Limb (tissue), 2 donors: Measurements from ENCODE around the gene EPS8L1.

Experiments used
- DNase-seq, 2 donors: peaks; one replicate each; pipeline ENCODE4 v3.0.0-alpha.2; 2016; ENCODE audit errors: extremely low spot score in 2 of 2

EPS8L1 gene

DNA sequence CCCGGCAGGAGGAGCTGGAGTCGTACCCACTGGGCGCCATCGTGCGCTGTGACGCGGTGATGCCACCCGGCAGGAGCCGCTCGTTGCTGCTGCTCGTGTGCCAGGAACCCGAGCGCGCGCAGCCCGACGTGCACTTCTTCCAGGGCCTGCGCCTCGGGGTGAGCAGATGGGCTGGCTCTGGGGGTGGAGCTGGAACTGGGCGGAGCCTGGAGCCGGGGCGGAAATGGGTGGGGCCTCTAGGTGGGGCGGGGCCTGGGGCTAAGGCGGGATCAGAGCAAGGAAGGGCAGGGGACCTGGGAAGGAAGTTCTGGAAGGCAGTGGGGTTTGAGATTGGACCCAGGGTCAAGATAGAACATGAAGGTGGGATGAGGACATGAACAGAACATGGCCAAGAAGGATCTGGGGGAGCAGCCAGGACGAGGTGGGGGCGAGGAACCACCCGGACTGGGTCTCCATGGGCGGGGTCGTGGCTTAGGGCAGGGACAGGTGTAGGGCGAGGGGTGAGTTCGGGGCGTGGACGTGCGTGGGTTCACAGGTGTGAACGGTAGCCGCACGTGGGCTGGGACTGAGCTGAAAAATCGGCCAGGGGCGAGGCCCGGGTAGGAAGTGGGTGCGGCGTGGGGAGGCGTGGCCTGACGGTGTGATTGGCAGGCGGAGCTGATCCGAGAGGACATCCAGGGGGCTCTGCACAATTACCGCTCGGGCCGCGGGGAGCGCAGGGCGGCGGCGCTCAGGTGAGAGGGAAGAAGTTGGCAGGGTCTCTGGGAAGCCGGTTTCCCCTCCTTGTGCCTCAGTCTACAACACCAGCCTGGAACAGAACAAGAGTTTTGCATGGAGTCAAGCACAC, 4.7 kb downstream of the EPS8L1 start:
- DNase-seq = peak in 1 of 2 donors; percentile 80

GRCh38 chr19:55080968-55081769, 5.5 kb downstream of the EPS8L1 start:
- DNase-seq = peak in 1 of 2 donors; percentile 87

- peak in 1 of 2 donors; percentile 46 for DNase-seq
These were observed 6.0 kb downstream of the EPS8L1 start for GRCh38 chr19:55081770-55082019.

- peak in 1 of 2 donors; percentile 77 for DNase-seq
These were observed 6.6 kb downstream of the EPS8L1 start for GRCh38 chr19:55082020-55082851.

GRCh38 chr19:55083004-55083850, 7.6 kb downstream of the EPS8L1 start:
- peak in 1 of 2 donors; percentile 29 for DNase-seq

DNA sequence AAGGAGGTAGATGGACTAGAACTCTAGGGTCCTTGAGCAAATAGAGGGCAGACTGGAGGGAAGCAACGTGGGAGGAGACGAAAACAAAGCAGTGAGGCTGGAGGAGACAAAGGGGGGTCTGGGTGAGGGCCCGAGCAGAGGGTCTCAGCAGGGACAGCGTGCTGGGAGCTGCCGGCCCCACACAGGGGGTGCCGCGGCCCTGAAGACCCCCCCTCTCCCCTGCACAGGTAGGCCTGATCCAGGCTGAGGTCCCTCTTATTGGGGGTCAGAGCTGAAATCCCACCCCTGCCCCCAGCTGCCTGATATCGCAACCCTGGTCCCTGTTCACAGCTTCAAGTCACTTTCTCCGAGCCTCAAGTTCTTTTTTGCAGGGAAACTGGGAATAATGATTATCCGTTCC, 8.7 kb downstream of the EPS8L1 start:
- DNase-seq = no peak

GRCh38 chr19:55085923-55086715, 10.4 kb downstream of the EPS8L1 start:
- peak in 1 of 2 donors; percentile 46 for DNase-seq

DNA sequence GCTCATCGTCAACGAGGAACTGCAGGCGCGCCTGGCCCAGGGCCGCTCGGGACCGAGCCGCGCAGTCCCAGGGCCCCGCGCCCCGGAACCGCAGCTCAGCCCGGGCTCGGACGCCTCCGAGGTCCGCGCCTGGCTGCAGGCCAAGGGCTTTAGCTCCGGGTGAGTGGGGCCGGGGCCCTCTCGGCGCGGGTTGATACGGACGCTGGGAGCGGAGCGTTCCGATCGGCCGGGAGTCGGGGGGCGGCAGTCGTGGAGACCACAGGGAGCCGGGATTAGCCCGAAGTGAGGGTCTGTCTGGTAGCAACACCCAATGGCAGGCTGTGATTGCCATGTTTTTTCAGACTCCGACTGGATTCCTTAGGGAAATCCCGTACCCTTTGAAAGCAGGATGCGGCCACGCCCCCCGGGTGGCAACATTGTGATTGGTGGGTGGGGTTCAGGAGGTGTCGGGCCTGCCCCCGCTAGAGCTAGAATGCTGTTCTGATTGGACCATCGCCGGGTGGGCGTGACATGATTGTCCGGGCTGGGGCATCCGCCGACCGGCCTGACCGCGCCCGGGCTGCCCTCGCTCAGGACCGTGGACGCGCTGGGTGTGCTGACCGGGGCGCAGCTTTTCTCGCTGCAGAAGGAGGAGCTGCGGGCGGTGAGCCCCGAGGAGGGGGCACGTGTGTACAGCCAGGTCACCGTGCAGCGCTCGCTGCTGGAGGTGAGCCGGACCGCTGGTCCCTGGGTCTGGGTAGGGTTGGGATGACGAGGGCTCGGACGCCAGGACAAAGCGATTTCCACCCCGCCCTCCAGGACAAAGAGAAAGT, 11.3 kb downstream of the EPS8L1 start:
- DNase-seq = peak; percentile 70 to 90

DNA sequence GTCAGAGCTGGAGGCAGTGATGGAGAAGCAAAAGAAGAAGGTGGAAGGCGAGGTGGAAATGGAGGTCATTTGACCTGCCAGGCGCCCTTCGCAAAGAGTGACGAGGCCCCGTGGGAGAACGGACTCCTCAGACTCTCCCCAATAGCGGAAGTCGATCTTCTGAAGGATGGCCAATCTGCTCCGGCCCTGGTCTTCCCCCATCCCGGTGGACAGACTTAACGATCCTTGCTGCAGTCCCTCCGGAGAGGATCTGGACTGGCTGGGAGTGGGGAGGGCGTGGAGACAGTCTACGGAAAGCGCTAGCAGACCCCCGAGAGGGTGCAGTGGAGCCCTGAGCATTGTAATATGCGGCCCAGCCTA, 11.9 kb downstream of the EPS8L1 start:
- no peak for DNase-seq

DNA sequence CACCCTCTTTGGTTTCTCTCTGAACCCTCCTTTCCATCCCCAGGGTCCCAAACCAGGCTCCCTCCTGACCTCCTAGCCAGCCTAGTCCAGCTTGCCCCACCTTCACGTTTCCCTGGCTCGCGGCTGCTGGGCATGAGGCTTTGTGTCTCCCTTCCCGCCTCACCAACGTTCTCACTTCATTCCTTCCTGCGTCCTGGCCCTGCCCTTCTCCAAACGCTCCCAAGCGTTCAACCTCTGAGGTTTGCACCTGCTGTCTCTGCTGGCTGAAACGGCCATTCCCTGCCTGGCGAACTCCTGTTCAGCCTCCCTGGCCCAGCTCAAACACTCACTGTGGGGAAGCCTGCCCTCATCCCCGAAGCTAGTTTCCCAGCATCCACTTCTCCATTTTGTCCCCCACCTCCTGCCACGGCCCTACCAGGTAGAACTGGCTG, 12.4 kb downstream of the EPS8L1 start:
- DNase-seq = no peak

DNA sequence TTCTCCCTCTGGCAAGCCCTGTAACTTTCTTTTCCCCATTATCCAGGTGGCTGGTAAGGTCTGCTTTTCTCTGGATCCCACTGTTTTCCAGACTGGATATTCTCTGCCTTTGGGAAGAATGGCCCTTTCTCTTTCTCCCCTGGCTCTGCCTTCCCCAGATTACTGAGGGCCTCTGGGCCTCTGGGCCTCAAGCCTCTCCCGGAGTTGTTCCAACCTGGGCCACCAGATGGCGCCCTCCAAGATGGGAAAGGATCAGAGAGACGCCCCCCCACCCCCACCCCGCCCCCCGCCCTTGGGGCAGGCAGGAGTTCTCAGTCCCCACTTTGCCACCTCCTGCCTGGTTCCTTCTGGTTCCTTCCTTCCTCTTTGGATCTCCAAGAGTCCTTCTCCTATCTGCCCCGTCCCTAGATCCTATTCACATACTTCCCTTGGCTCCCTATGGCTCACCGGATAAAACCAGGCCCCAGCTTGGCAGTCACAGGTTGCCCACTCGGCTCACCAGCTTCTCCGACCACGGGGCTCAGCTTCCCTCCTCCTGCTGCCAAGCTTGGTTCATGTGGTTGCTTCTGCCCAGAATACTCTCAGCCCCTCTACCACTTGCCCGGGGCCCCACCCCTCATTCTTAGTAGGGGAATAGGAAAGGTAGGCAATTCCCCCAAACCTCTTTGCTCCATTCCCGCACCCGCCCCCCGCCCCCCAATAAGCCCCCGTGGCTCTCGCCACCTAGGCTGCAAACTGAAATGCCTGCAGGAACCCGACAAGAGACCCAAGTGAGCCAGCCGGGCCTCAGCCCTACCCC, 13.1 kb downstream of the EPS8L1 start:
- DNase-seq = peak in 1 of 2 donors; percentile 89

DNA sequence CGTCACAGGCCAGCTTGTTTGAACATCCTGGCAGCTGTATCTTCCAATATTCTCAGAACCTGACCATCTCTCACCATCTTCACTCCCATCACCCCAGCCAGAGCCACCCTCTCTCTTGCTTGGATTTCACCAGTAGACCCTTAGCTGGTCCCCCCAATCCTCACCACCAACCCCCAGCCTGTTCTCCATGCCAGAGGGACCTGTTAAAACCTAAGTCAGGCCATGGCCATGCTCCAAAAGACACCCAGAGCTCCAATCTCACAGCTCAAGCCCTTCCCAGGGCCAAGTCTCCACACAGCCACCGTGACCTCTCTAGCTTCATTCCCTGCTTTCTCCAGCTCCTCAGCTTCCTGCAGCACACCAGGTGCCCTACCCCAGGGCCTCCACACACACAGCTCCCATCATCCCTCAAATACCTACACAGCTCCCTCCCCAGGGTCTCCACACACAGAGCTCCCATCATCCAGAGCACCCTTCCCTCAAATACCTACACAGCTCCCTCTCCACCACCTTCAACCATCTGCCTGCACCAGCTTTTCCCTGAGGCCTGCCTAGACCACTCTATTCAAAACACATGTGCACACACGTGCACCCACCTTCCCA, 13.8 kb downstream of the EPS8L1 start:
- DNase-seq = peak in 1 of 2 donors; percentile 31

GRCh38 chr19:55090564-55090963, 14.9 kb downstream of the EPS8L1 start:
- peak in 1 of 2 donors; percentile 32 for DNase-seq

- DNase-seq = peak in 1 of 2 donors; percentile 35
These were observed 15.6 kb downstream of the EPS8L1 start for GRCh38 chr19:55091126-55091910.

DNA sequence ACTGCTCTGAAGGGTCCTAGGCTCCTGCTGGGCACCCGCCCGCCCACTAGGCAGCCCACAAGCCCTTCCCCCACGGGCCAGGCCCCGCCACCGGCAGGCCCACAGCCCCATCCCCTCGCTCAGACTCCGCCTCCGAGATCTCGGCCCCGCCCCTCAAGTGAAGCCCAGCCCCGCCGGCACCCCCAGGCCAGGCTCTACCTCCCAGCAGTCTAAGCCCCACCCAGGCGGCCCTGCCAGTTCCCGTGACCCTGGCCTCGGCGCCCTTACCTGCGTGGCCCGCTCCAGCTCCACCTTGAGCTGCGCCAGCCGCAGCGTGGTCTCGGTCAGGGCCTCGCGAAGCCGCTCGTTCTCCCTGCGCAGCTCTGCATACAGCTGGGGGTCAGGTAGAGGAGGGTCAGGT, 16.3 kb downstream of the EPS8L1 start:
- DNase-seq = peak in 1 of 2 donors; percentile 49

GRCh38 chr19:55092423-55093318, 17.0 kb downstream of the EPS8L1 start:
- DNase-seq = peak in 1 of 2 donors; percentile 28
